HG03342 (cell line): ENCODE data around the gene THBS4.
"Not testable (repeated sequence)": the region's sequence is repeated elsewhere in the genome, so short reads cannot be mapped to it uniquely, and the experiment has no call there.

ENCODE experiments used
- ATAC-seq: cut with Tn5 transposase; IDR thresholded peaks from one replicate; pipeline ENCODE4 v1.9.1; 2021; ENCODE audit warnings: mild to moderate bottlenecking, moderate library complexity; ENCODE audit not compliant: unreplicated experiment

Gene THBS4

DNA sequence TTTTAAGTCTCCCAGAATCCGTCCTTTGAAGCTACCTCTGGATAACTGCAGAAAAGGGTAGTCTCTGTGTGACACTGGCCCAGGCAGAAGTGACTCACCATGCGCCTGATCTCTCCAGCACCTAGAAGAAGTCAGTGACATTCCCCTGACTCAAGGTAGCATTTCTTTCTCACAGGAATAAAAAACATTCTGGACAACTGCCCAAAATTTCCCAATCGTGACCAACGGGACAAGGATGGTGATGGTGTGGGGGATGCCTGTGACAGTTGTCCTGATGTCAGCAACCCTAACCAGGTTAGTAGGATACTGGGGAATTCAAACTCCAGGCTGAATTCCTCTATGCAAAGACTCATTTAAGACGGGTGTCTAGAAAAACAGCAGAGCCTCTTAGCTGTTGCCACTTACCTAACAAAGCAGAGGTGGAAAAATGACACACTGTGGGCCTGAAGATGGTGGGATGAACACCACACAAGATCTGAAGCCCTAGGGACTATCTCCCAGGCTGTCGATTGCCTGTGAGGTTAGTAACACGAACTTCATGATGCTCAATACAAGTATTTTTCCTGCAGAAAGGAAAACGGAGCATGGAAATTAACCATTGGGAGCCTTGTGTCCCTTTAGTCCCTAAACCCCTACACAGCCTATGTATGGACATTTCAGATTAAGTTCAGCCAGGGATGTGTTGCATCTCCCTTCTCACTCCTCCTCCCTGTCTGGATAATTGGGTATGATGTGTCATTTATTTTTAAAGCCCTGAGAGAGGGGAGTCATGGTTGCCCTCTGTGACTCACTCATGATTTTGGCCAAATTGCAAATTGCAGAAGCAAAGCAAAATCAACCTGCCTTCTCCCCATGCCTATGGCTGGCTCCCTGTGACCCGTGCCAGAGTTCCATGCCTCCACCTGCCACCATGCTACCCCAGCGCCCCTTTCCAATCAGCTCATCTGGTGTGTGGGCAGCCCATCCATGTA lies 37.2 kb downstream of the THBS4 start:
- no peak for ATAC-seq

- no peak for ATAC-seq
These were observed 41.2 kb downstream of the THBS4 start for GRCh38 chr5:80076131-80077050.

DNA sequence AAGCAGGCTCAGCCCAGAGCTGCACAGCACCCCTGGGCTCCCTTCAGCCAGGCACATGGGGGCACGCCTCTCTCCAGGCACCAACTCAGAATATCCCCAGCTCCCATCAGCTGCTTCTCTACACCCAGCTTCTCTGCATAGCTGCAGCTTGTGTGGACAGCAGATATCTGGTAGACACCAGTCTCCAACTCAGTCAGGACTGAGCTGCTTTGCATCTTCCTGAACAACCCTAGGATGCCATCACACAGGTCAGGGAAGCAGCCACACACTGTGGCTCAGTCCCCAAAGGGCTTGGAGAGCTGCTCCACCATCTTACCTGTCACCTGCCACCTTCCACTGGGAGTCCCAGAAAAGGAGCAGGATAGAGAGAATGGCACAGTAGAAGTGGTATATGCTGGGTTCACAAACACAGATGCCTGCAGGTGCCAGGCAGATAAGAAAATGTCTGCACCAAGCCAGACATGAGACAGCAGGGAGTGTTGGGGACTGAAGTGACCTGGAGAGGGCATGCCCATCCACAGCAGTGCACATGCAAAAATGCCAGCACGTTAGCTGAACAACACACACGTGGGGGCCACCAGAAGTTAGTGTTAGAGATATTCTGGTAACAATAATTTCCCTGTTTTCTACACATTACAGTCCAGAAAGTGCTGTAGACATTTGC lies 42.0 kb downstream of the THBS4 start:
- ATAC-seq = no peak

GRCh38 chr5:80078921-80079320 lies 43.8 kb downstream of the THBS4 start:
- ATAC-seq = no peak

GRCh38 chr5:80082281-80082680 lies 47.1 kb downstream of the THBS4 start:
- no peak for ATAC-seq

DNA sequence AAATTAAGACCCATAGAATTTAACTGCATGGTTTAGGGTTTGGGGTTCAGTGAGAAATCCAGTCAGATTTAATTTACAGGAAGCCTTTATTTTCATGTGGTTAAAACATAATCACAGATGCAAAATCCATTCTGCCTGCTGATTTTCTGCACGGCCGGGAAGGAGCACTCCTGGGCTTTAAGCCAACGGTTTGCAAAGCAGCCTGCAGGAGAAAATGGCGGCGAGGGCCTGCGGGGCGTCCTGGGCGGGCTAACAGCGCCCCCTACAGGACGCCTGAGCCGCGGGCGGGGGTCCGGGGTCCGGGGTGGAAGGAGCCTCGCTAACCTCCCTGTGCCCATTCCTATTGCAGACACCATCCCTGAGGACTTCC lies 47.6 kb downstream of the THBS4 start:
- no peak for ATAC-seq

DNA sequence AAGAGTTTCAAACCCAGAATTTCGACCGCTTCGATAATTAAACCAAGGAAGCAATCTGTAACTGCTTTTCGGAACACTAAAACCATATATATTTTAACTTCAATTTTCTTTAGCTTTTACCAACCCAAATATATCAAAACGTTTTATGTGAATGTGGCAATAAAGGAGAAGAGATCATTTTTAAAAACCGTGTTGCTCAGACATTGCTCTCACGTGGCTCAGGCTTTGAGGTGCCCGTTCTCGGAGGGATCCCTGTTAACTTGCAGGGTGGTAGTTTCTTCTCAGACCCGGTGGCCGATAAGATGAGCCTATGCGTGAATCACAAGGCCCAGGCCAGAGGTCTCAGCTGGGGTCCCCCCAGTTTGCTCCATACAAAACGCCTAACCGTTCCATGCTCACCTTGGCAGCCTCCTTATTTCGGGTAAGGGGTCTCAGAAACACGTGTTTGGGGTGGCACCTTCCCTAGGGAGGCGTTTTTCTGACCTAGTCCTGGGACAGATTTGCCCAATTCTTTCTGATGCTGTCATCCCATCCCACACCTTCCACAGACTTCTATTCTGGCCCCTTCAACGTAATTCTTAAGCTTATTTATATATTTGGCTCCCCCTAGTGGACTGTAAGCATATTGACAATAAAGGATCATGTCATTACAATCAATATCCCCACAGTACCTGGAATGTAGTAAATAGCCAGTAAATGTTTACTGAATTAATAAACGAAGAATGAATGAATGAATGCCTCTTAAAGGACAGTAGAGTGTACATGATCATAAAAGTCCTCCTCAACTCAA lies 48.1 kb downstream of the THBS4 start:
- no peak for ATAC-seq

GRCh38 chr5:80090884-80091166 lies 55.7 kb downstream of the THBS4 start:
- ATAC-seq = no peak

- ATAC-seq = not testable (repeated sequence)
These were observed 56.6 kb downstream of the THBS4 start for GRCh38 chr5:80091792-80092192.

DNA sequence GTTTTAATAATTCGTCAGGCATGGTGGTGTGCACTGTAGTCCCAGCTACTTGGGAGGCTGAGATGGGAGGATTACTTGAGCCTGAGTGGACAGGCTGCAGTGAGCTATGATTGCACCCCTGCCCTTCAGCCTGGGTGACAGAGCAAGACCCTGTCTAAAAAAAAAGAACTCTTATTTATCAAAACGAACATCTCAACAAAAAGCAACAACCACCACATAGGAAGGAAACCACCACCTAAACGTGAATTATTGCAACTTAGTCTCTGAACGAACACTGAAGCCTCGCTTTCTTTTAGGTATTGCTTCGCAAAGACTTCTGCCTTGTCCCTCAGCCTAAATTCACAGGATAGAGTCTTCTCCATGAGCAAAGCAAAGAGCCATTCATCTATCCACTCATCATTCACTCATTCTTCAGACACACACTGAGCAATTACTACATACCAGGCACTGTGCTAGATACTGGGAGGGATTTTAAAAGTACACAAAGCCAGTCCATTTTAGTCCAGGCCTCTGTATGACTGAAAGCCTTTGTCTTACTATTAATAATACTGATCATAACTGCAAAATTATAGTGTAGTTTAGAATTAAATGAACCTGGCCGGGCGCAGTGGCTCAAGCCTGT lies 57.4 kb downstream of the THBS4 start:
- ATAC-seq = no peak

DNA sequence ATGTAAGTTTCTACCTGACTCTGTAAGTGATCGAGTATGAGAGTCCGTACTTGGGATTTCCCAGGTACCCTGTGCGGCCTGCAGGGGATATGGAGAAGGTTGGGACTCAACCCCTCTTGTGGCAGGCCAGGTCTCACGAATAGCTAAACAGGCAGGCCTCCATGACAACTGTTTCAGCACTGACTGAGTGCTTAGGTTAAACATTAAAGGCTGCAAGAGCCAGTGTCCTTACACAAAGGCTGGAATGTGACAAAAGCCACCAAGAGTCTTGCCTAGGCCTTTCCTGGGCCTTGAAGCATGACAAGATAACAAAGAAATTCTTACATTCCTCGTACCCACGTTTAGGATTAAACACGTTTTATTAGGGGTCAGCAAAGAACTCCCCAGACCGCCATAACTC lies 58.6 kb downstream of the THBS4 start:
- ATAC-seq = no peak

DNA sequence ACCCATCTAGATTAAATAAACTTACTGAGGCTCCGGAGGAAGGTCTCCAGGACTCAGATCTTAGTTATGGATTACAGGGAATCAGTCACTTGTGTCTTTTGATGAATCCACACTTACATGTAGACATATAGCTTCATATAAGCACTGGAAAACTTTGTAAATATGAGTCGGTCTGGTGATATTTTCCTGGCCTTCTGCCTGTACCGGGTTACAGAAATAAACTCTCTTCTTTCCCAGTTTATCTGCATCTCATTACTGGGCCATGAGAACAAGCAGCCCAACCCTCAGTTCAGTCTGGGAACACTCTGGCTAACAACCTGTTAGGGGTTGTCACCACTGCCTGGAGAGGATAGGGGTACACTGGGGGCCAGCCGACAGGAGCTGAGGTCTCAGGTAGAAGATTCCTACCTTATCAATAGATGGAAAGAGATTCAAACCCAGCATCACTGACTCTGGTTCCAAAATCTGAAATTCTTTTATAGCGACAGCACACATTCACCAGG lies 59.1 kb downstream of the THBS4 start:
- ATAC-seq = no peak

DNA sequence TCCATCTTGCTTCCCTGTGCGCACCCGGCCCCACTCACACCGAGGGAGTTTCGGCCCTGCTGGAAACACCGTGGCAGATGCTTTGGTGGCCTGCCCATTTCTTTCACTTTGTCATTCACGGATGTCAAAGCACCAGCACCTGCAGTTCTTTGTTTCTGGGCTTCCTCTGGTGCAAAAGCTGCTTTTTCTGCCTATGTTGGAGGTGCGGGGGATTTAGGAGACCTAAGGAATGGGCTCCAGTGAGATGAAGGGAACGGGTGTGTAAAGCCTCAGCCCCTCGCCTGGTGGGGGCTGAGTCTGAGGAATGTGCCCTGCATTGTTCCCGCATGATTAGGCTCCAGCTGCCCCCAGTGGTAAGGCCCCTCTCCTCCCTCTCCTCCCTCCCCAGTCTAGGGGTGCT lies 62.3 kb downstream of the THBS4 start:
- no peak for ATAC-seq

DNA sequence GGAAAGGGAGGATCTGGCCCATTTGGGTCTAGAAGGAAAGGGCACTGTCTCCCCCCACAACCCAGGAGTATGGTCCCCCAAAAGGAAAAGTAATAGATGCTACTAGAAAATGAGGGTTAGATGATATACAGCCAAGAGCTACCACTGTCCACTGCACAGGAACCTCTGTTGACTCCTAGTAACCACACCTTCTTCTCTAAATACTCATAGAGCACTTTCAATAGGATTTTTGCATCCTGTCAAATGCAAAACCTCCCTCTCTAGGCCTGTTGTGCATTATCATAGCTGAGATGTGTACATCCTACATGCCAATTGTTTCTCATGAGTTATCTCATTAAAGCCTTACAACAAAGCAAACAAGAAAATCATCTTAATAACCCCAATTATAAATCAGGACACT lies 66.8 kb downstream of the THBS4 start:
- ATAC-seq = no peak

- ATAC-seq = no peak
These were observed 68.2 kb downstream of the THBS4 start for GRCh38 chr5:80103371-80103770.

DNA sequence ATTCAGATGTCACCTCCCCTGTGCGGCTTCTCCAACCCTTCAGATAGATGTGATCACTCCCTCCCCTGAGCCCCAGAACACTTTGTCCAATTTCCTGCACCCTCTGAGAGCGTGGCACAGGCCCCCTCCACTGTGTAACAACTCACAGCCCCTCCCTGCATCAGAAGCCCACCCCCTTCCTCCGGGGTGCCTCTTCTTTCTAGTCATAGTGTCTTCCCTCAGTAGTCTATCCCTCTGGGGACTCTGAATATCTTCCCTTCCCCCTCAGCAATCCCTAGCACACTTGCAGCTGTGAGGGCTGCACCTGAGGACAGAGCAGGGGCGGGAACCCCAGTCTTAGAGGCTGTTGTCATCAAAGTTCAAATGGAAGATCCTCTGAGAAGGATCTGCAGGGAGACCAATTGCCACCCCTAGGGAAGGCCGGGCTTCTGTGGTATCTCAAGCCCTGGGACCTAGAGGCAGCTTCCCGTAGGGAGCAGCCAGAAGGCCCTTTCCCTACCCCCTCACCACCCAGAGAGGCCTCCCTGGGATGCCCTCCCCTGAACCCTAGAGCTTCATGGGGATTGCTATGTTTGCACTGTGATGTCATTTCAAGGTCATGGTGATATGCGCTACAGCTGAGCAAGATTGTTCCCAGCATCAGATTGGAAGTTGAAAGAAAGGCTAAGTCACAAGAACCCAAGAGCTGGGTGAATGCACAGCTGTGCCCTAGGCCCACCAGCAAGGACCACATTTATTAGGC lies 70.7 kb downstream of the THBS4 start:
- ATAC-seq = no peak

DNA sequence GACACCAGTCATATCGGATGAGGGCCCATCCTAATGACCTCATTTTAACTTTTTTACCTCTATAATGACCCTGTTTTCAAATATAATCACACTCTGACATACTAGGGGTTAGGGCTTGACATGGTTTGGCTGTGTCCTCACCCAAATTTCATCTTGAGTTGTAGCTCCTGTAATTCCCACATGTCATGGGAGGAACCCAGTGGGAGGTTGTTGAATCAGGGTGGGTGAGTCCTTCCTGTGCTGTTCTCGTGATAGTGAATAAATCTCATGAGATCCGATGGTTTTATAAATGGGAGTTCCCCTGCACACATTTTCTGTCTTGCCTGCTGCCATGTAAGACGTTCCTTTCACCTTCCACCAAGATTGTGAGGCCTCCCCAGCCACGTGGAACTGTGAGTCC lies 71.8 kb downstream of the THBS4 start:
- ATAC-seq = no peak

DNA sequence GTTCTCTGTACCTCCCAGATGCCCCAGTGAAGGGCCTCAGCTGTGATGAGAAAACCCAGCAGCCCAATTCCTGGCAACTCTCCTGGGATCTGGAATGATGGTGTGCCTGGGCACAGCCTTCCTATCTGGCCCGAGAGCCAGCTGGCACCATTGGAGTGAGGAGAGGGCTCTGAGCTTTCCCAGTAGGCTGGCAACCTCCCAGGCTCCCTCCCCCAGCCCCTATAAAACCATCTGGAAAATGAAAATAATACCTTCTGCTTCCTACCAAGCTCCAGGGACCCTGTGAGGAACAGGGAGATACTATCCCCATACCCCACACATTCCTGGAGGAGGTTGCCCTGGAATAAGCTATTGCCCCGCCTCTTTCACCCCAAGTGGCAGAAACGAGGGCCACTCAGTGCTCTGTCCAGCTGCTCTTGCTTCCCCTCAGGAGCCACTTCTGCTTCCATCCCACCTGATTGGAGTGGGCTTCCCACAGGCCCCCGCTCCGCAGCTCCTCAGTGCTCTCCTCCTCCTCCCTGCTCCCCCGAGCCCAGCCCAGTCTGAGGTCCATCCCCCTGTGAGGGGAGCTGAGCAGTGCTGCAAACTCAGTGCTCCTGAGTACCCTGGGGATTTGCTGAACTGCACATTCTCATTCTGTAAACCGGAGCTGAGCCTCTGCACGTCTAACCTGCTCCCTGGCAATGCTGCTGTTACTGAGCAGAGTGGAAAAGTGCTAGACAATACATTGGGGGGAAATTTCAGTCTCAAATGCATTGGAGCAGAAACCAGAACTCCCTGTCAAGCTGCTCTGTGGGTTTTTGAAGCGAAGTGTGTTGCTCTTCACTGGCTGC lies 74.7 kb downstream of the THBS4 start:
- peak; percentile 65 for ATAC-seq
